LNCaP clone FGC (cell line): ENCODE measurements around the gene TGM4.
A peak's percentile ranks its signal among the peaks of the same experiment; 100 is the strongest.

Source experiments
- DNase-seq: peaks from one replicate; pipeline ENCODE4 v3.0.0-alpha.2; 2011; ENCODE audit warnings: low read depth
- H3K4me3 ChIP-seq: 2 replicates; pipeline ENCODE4 v1.5.1; 2011; ENCODE audit warnings: mild to moderate bottlenecking, low read depth, low read length, control low read depth
- TF ChIP-seq, protein P1 (sequence below): IDR thresholded peaks from 2 replicates; pipeline ENCODE4 v1.5.1; 2012; ENCODE audit warnings: mild to moderate bottlenecking; ENCODE audit not compliant: control insufficient read depth, insufficient read depth; ENCODE audit errors: extremely low read depth

The TGM4 gene

DNA sequence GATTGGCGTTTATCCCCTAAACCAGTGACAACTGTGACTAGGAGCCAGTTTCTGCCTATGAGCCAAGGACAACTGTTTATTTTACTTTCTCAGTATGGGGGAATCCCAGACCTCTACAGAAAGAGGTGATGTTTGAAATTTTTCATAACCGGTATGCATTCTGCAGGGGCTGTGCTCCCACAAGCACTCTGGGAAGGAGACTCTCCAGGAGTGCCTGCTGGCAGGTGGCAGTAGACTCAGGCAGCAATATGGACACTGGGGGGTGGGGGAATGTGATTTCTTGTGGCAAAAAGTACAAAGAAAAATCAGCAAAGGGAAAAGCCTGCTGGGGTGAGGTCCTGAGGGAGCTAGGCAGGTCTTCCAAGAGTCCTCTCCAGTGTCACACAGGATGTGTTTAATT, 5.9 kb downstream of the TGM4 start:
- DNase-seq = no peak
- H3K4me3 ChIP-seq = no peak overlapping the region
- TF ChIP-seq, protein P1, sequence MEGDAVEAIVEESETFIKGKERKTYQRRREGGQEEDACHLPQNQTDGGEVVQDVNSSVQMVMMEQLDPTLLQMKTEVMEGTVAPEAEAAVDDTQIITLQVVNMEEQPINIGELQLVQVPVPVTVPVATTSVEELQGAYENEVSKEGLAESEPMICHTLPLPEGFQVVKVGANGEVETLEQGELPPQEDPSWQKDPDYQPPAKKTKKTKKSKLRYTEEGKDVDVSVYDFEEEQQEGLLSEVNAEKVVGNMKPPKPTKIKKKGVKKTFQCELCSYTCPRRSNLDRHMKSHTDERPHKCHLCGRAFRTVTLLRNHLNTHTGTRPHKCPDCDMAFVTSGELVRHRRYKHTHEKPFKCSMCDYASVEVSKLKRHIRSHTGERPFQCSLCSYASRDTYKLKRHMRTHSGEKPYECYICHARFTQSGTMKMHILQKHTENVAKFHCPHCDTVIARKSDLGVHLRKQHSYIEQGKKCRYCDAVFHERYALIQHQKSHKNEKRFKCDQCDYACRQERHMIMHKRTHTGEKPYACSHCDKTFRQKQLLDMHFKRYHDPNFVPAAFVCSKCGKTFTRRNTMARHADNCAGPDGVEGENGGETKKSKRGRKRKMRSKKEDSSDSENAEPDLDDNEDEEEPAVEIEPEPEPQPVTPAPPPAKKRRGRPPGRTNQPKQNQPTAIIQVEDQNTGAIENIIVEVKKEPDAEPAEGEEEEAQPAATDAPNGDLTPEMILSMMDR = no peak

DNA sequence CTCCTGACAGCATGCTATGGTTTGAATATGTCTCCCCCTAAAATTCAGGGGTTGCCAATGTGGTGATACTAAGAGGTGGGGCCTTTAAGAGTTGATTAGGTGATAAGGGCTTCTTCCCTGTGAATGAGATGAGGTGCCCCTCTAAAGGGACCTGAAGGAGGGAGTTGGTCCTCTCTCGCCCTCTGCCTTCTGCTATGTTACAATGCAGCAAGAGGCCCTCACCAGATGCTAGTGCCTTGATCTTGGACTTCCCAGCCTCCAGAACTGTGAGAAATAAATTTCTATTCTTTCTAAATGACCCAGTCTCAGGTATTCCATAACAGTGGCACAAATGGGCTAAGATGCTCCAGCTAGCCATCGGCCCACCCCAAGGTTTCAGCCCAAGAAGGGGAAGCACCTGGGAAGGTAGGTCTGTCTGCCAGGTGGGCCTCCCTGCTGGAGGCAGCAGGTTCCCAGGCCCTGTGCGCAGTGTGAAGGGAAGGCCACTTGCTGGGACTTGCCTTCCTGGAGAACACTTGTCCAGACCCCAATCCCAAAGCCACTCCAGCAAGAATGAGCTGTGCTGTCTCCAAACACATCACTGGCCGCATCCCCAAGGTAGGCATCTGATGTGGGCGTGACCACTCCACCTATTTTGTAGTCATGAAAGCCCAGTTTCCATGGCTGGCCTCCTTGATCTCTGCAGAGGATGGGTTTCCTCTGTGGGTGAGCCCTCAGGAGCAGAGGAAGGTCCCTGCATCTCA, 9.0 kb downstream of the TGM4 start:
- DNase-seq = no peak
- H3K4me3 ChIP-seq = no peak overlapping the region

DNA sequence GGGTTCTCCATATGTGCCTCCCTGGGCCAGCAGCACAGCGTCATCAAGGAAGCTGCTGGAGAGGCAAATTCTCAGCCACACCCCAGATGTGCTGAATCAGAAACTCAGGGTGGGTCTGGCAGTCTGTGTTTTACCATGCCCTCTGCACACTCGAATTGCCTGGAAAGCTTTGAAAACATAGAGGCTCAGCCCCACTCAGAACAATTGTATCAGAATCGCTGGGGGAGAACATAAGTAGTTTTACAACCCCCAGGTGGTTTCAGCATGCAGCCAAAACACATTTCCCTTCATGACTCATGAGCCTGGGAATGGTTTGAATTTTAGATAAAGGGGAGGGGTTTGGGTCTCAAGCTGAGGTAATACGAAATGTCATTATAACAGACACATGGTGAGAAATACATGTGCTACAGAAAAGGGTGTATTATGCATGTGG, 9.6 kb downstream of the TGM4 start:
- H3K4me3 ChIP-seq = no peak overlapping the region
- no peak for DNase-seq
- TF ChIP-seq, protein P1 = no peak

More for the DNA sequence above, 9.0 kb downstream of the TGM4 start:
- TF ChIP-seq, protein P1 = no peak

DNA sequence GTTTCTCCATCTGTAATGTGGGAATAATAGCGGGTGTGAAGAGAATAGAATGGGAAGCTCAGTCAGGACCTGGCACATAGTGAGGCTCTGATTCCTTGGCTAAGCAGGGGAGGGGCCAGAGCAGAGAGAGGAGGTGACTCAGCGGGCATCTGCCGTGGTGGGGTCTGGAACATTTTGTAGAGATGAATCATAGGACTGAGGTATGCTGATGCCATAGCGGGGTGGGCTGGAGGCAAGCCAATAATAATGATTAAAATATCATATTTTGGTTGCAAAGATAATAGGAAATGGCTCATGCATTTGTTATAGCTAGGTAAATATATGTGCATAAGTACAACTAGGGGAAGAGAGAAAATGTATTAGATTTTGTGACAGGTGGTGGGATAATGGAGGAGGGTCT, 11.2 kb downstream of the TGM4 start:
- TF ChIP-seq, protein P1 = no peak
- no peak overlapping the region for H3K4me3 ChIP-seq
- no peak for DNase-seq

DNA sequence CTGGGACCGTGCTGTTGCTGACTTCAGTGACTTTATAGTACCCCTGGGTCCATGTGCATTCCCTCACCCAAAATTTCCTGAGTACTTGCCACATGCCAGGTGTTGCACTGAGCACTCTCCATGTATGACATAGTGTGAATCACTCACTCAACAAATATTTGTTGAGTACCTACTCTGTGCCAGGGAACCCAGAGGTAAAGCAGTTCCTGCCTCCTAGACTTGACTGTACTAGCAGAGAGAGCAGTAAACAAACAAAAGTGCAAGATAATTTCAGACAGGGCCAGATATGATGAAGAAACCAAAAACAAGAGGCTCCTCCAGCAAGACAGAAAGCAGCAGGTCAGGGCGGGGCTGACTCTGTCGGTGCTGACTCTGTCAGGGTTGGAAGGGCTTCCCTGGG, 12.2 kb downstream of the TGM4 start:
- TF ChIP-seq, protein P1 = no peak
- DNase-seq = peak; percentile 34
- no peak overlapping the region for H3K4me3 ChIP-seq

DNA sequence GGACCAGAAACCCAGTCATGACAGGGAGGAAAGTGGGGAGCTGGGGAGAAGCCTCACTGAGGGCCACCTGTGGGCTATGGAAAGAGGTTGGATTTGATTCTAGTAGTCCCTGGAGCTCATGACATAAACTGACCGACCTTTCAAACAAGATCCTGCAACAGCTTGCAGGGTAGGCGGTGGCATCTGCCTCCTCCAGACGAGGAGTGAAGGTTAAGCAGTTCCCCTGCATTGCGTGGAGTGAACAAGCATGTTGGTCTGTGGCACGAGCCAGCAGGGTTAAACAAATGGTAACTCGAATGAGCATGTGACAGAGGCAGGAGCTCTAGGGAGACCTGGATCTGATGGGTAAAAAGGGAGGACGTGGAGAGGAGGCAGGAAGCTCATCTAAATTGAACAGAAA, 12.7 kb downstream of the TGM4 start:
- H3K4me3 ChIP-seq = no peak overlapping the region
- no peak for DNase-seq
- TF ChIP-seq, protein P1 = no peak

DNA sequence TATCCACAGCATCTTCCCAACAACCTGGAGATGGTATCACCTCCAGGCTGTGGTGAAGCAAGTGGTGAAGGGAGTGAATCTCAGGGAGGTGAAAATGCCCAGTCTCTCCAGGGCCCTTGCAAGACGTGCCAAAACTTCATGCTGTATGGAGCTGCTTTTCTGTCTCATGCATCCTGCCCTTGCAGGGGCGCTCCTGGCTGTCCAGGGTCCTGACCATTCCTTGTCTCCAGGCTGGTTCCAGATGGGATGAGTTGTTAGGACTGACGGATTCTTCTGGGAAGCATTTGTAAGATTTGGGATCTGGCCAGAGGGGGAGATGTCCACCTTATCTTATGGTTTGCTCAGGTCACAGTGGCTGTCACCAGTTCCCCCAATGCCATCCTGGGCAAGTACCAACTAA, 15.8 kb downstream of the TGM4 start:
- DNase-seq = no peak
- TF ChIP-seq, protein P1 = no peak
- H3K4me3 ChIP-seq = no peak overlapping the region
